Activated CD4-positive, alpha-beta T cell treated with anti-CD3 and anti-CD28 coated beads, Interleukin-10, Interleukin-2, amounts not matched to agents 100 ng/mL and 50 ng/mL, durations not matched to agents 16 hours and 8 hours (primary cell): ENCODE results near the gene GREM1.

Experiments used
- DNase-seq: peaks from one replicate; pipeline ENCODE4 v3.0.0-alpha.2; 2020

The GREM1 gene

DNA sequence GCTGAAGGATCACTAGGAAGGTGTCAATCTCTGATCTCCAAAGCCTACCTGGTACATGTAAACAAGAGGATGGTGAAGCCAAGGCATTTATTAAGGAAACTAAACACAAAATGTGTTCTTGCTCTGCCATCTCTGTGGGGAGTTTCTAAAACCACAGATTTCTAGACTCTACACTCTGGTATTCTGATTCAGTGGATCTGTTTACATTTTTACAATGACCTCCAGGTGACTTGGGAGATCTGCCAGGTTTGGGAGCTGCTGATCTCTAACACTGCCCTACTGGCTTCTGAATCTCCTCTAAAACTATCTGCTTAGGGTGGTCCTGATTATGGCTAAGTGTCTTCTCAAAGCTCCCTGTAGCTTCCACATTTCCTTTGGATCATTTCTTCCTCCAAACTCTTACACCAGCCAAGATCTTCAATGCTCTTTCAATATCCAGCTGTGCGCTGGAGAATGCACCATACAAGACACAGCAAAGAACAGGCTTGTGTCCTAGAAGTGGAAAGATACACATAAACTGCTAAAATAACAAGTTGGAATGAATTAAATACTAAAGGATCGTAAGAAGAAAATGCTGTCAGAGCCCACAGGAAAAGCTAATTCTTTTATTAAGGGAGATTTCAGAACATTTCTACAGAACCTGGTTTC, 72.7 kb downstream of the GREM1 start:
- no peak for DNase-seq

- no peak for DNase-seq
Observed at GRCh38 chr15:32792436-32792835, 74.6 kb downstream of the GREM1 start.
